Heart left ventricle (tissue), 16 donors: ENCODE results near the gene CELF4. TPM values are rescaled to one million over a fixed set of nuclear protein-coding genes. Genes with fewer than 3 reads are reported as not detected.

Experiments used
- ATAC-seq, 4 donors: fragments of 200-7000 bp; cut with Tn5 transposase; one replicate each; pipeline ENCODE4 v1.9.1; 2020 to 2022; ENCODE audit warnings: moderate library complexity in 4 of 4, mild to moderate bottlenecking in 3 of 4, moderate number of reproducible peaks in 1 of 4
- DNase-seq, 5 donors: peaks; one replicate each; pipeline ENCODE4 v3.0.0-alpha.2; 2020
- H3K27ac ChIP-seq, 12 donors: fragments of 200-600 bp; sonication (generic) in 4 of 12; one replicate each; pipeline versions ENCODE4 v1.5.0 to v1.8.0; 2016 to 2022; ENCODE audit warnings: mild to moderate bottlenecking in 2 of 12
- H3K27me3 ChIP-seq, 9 donors: fragments of 200-600 bp; sonication (generic) in 2 of 9; one replicate each; pipeline versions ENCODE4 v1.5.1 to v1.8.0; 2016 to 2022; ENCODE audit warnings: mild to moderate bottlenecking in 3 of 9
- H3K36me3 ChIP-seq, 9 donors: fragments of 200-600 bp; sonication (generic) in 2 of 9; one replicate each; pipeline versions ENCODE4 v1.5.0 to v1.8.0; 2018 to 2022; ENCODE audit warnings: mild to moderate bottlenecking in 2 of 9
- H3K4me1 ChIP-seq, 12 donors: fragments of 200-600 bp; sonication (generic) in 4 of 12; one replicate each; pipeline versions ENCODE4 v1.5.0 to v1.8.0; 2016 to 2022; ENCODE audit warnings: mild to moderate bottlenecking in 3 of 12
- H3K4me3 ChIP-seq, 12 donors: fragments of 200-600 bp; sonication (generic) in 4 of 12; one replicate each; pipeline versions ENCODE4 v1.5.0 to v1.8.0; 2017 to 2022; ENCODE audit warnings: mild to moderate bottlenecking in 9 of 12, moderate library complexity in 4 of 12
- H3K9me3 ChIP-seq, 12 donors: fragments of 200-600 bp; sonication (generic) in 4 of 12; one replicate each; pipeline versions ENCODE4 v1.5.0 to v1.8.0; 2016 to 2022; ENCODE audit warnings: mild to moderate bottlenecking in 1 of 12
- CTCF ChIP-seq, 12 donors: fragments of 200-600 bp; sonication (generic) in 4 of 12; IDR thresholded peaks; one replicate each; pipeline versions ENCODE4 v1.5.0 to v1.8.0; 2018 to 2022; ENCODE audit warnings: antibody characterized with exemption in 12 of 12, mild to moderate bottlenecking in 5 of 12
- POLR2A ChIP-seq, 2 donors: fragments of 450-650 bp; IDR thresholded peaks; one replicate each; pipeline ENCODE4 v1.6.1; 2017; ENCODE audit warnings: antibody characterized with exemption in 2 of 2, mild to moderate bottlenecking in 2 of 2, moderate library complexity in 2 of 2
- WGBS, 4 donors: extraction: QIAGEN DNeasy Blood & Tissue Kit in 2 of 4; methylation state at CpG; one replicate each; pipeline versions ENCODE4 v1.1.5 to v1.1.7; 2013 to 2018; 5-methylcytosine and 5-hydroxymethylcytosine counted together
- intact Hi-C, 10 donors: fragments of 100-400 bp; cut with DNase I; formaldehyde crosslinking; loops; one replicate each; pipeline versions ENCODE4 v1.11.1 to v1.14.2; 2022
- polyA plus RNA-seq, 2 donors: library from polyadenylated mRNA; stranded (reverse); fragments of 200-250 nt; gene quantifications; one replicate each; pipeline ENCODE4 v1.2.3, GENCODE V29; 2013
- total RNA-seq, 9 donors: library from RNA; depleted of rRNA in 2 of 9; stranded (reverse); fragments of >200 nt in 2 of 9; fragmentation: NEBNext Ultra II Directional in 3 of 9; extraction: Animal tissue kit (Norgen Biotek cat#: 25700) in 3 of 9; gene quantifications; one replicate each; pipeline versions ENCODE4 v1.1.0 to v1.2.4, GENCODE V29; 2016 to 2023
- donor health status: ischemic (EF 13 %, LVEDD 7.1; RV severe dilation, severe dysfunction).
- donor health status: healthy with polysubstance abuse.
- donor health status: DM: no; HTN: yes; CAD: no.
- donor health status: DM: no; HTN: no; CAD: no.
- donor health status: ischemic (EF 25% LVEDD 6.9; RV normal size, moderate dysfunction).
- donor health status: ischemic (EF 25% LVEDD 5.7; RV mildly dilated, moderate dysfunction).
- donor health status: healthy.
- donor health status: DM: yes; HTN: yes; CAD: no.
- donor health status: ischemic (EF 35%, LVEDD 5.7; RV mildly dilated, moderate dysfunction).
- donor health status: nonischemic (EF 11% LVEDD 7.7; RV severe dilation, severe dysfunction).
- donor health status: DM: yes; HTN: yes; CAD: no.
- donor health status: PGD.
- donor health status: ischemic (EF 29% LVEDD 5.4; RV normal size, mild dysfunction).
- donor health status: nonischemic (EF 23%, LVEDD 6.1; RV moderate dilation, normal function).

Gene CELF4
- total and polyA plus RNA-seq, 11 donors = 0.11 to 0.67 (median 0.40) TPM; not detected in 3

GRCh38 chr18:37302519-37302918 is 263.1 kb downstream of the CELF4 start:
- Histone ChIP-seq H3K4me3 (no peak overlapping the region), H3K27me3 (no peaks in the 10 kb centered on the region), H3K9me3 (no peaks in the 10 kb centered on the region), H3K36me3 (no peaks in the 10 kb centered on the region), H3K4me1 (peaks cover 0 to 14% (median 7%) of the 10 kb centered on the region in 12 donors), H3K27ac (no peak overlapping the region)
- DNase-seq = no peak
- ATAC-seq = no peak
- 74 to 94% (median 82%) methylated on average over 3 of the region's 3 CpGs for WGBS, 4 donors
- intact Hi-C loops = loop anchor here in 1 of 10 donors (10.0 kb wide), 1 partner anchor 58 kb away; no protein-coding TSS in a partner anchor
- TF ChIP-seq CTCF (IDR thresholded peaks at IDR 0.05) = no peak
- no peak for TF ChIP-seq POLR2A (IDR thresholded peaks at IDR 0.05)

- peak; percentile 80 to 90 (median 85) for DNase-seq
- TF ChIP-seq CTCF (IDR thresholded peaks at IDR 0.05) (no peak), POLR2A (IDR thresholded peaks at IDR 0.05) (no peak)
- no peak overlapping the region for H3K27ac ChIP-seq
- H3K36me3 ChIP-seq = no peaks in the 10 kb centered on the region
- intact Hi-C loops = loop anchor here in 1 of 10 donors (10.0 kb wide), 1 partner anchor 55 kb away; no protein-coding TSS in a partner anchor
- no peaks in the 10 kb centered on the region for H3K9me3 ChIP-seq
- ATAC-seq = peak; percentile 70 to 92 (median 82)
- H3K27me3 ChIP-seq = no peaks in the 10 kb centered on the region
- no peak overlapping the region for H3K4me3 ChIP-seq
- WGBS, 4 donors = 28 to 43% (median 36%) methylated on average over 9 to 10 of the region's 10 CpGs
- H3K4me1 ChIP-seq = peaks cover 0 to 14% (median 7%) of the 10 kb centered on the region in 12 donors
Measured at GRCh38 chr18:37299471-37300304, 265.9 kb downstream of the CELF4 start.

GRCh38 chr18:37298816-37299215 is 266.8 kb downstream of the CELF4 start:
- Histone ChIP-seq H3K36me3 (no peaks in the 10 kb centered on the region), H3K9me3 (no peaks in the 10 kb centered on the region), H3K27ac (no peak overlapping the region), H3K4me1 (peaks cover 0 to 14% (median 7%) of the 10 kb centered on the region in 12 donors), H3K4me3 (no peak overlapping the region), H3K27me3 (no peaks in the 10 kb centered on the region)
- intact Hi-C loops = no loop called here
- TF ChIP-seq POLR2A (IDR thresholded peaks at IDR 0.05) = no peak
- TF ChIP-seq CTCF (IDR thresholded peaks at IDR 0.05) = no peak
- WGBS, 4 donors = 91 to 94% (median 93%) methylated on average over 6 of the region's 6 CpGs
- DNase-seq = no peak
- no peak for ATAC-seq

- Histone ChIP-seq H3K9me3 (no peaks in the 10 kb centered on the region), H3K36me3 (no peaks in the 10 kb centered on the region), H3K27me3 (no peaks in the 10 kb centered on the region), H3K27ac (no peak overlapping the region), H3K4me1 (peaks cover 0 to 14% (median 7%) of the 10 kb centered on the region in 12 donors), H3K4me3 (no peak overlapping the region)
- no peak for ATAC-seq
- 58 to 88% (median 75%) methylated on average over 6 of the region's 6 CpGs for WGBS, 4 donors
- intact Hi-C loops = no loop called here
- no peak for DNase-seq
- no peak for TF ChIP-seq CTCF (IDR thresholded peaks at IDR 0.05)
- TF ChIP-seq POLR2A (IDR thresholded peaks at IDR 0.05) = no peak
Measured at GRCh38 chr18:37297106-37297505, 268.5 kb downstream of the CELF4 start.
